ENCODE data around the gene UBR1.
"Not testable (repeated sequence)": the region's sequence is repeated elsewhere in the genome, so short reads cannot be mapped to it uniquely, and the experiment has no call there.

The UBR1 gene

GRCh38 chr15:42903388-42904324 is 202.2 kb downstream of the UBR1 start:
- no peak for DNase-seq

- DNase-seq: not testable (repeated sequence)
Measured at GRCh38 chr15:42893911-42894310, 211.9 kb downstream of the UBR1 start.

All from C1 segment of cervical spinal cord (tissue), 14 donors.